Measurements from ENCODE around the gene FN3KRP.
"Not testable (repeated sequence)": the region's sequence is repeated elsewhere in the genome, so short reads cannot be mapped to it uniquely, and the experiment has no call there.

The FN3KRP gene

GRCh38 chr17:82740906-82741759 is 24.6 kb downstream of the FN3KRP start:
- H3K4me3 ChIP-seq (replicated peaks; ENCODE audit: low read depth, low read length): no peak overlapping the region
- H3K36me3 ChIP-seq (ENCODE audit: control insufficient read depth, insufficient read depth, low read length): no peaks in the 10 kb centered on the region
- no peak for TF ChIP-seq CTCF (IDR thresholded peaks at IDR 0.05; ENCODE audit: insufficient read depth, low read length, poor library complexity, severe bottlenecking)
- no peaks in the 10 kb centered on the region for H3K27me3 ChIP-seq (replicated peaks; ENCODE audit: control insufficient read depth, insufficient read depth, low read length)
- no peak for DNase-seq (ENCODE audit: extremely low read depth, insufficient read length)

- TF ChIP-seq CTCF (IDR thresholded peaks at IDR 0.05; ENCODE audit: insufficient read depth, low read length, poor library complexity, severe bottlenecking): no peak
- DNase-seq (ENCODE audit: extremely low read depth, insufficient read length): no peak
Observed at GRCh38 chr17:82743344-82744219, 27.1 kb downstream of the FN3KRP start.

GRCh38 chr17:82744736-82745135 is 28.2 kb downstream of the FN3KRP start:
- H3K27me3 ChIP-seq (replicated peaks; ENCODE audit: control insufficient read depth, insufficient read depth, low read length); DNase-seq (ENCODE audit: extremely low read depth, insufficient read length); H3K4me3 ChIP-seq (replicated peaks; ENCODE audit: low read depth, low read length); H3K36me3 ChIP-seq (ENCODE audit: control insufficient read depth, insufficient read depth, low read length): not testable (repeated sequence)

More at GRCh38 chr17:82743344-82744219, 27.1 kb downstream of the FN3KRP start:
- Histone ChIP-seq H3K36me3 (ENCODE audit: control insufficient read depth, insufficient read depth, low read length) (no peaks in the 10 kb centered on the region), H3K4me3 (replicated peaks; ENCODE audit: low read depth, low read length) (no peak overlapping the region), H3K27me3 (replicated peaks; ENCODE audit: control insufficient read depth, insufficient read depth, low read length) (no peaks in the 10 kb centered on the region)

DNA sequence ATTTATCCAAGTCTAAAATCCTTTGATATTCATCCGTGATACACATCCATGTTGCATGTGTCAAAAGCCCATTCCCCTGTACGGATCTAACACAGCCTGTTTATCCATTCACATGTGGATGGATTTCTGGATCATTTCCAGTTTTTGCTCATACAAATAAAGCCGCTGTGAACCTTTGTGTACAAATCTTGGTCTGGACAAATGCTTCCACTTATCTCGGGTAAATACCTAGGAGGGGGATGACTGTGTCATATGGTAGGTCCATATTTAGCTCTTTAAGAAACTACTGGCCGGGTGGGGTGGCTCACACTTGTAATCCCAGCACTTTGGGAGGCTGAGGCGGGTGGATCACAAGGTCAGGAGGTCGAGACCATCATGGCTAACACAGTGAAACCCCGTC is 29.0 kb downstream of the FN3KRP start:
- no peak for DNase-seq (ENCODE audit: extremely low read depth, insufficient read length)

GRCh38 chr17:82748756-82749155 is 32.2 kb downstream of the FN3KRP start:
- DNase-seq (ENCODE audit: extremely low read depth, insufficient read length): no peak
- H3K36me3 ChIP-seq (ENCODE audit: control insufficient read depth, insufficient read depth, low read length): no peaks in the 10 kb centered on the region
- no peak for TF ChIP-seq CTCF (IDR thresholded peaks at IDR 0.05; ENCODE audit: insufficient read depth, low read length, poor library complexity, severe bottlenecking)
- no peak overlapping the region for H3K4me3 ChIP-seq (replicated peaks; ENCODE audit: low read depth, low read length)
- H3K27me3 ChIP-seq (replicated peaks; ENCODE audit: control insufficient read depth, insufficient read depth, low read length): no peaks in the 10 kb centered on the region

More for the DNA sequence above, 29.0 kb downstream of the FN3KRP start:
- Histone ChIP-seq H3K4me3 (replicated peaks; ENCODE audit: low read depth, low read length) (no peak overlapping the region), H3K27me3 (replicated peaks; ENCODE audit: control insufficient read depth, insufficient read depth, low read length) (no peaks in the 10 kb centered on the region), H3K36me3 (ENCODE audit: control insufficient read depth, insufficient read depth, low read length) (no peaks in the 10 kb centered on the region)
- no peak for TF ChIP-seq CTCF (IDR thresholded peaks at IDR 0.05; ENCODE audit: insufficient read depth, low read length, poor library complexity, severe bottlenecking)
